Activated naive CD4-positive, alpha-beta T cell treated with anti-CD3 and anti-CD28 coated beads, Interleukin-2, amount 50 U/mL, for 16 hours (primary cell): Measurements from ENCODE around the gene GLCE.
"Not testable (repeated sequence)": the region's sequence is repeated elsewhere in the genome, so short reads cannot be mapped to it uniquely, and the experiment has no call there.

Source experiments
- DNase-seq: peaks from one replicate; pipeline ENCODE4 v3.0.0-alpha.2; 2020

GLCE gene

GRCh38 chr15:69161079-69161877 is 843 bp downstream of the GLCE start:
- DNase-seq: peak; percentile 25

DNA sequence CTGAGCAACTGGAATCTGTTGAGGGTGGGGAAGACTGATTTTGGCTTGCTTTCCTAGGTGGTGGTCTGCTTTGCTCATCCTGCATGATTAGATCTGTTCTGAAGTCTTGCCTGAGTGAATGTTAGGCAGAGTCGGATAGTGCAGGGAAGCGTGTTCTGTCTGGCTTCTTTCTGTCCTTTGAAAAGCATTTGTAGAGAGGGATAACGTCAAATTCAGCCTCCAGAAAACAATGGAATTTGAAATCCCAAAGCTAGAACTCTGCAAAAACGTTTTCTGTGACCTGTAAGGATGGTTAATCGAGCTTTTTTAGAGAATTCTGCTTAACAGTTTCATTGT is 1.4 kb downstream of the GLCE start:
- no peak for DNase-seq

GRCh38 chr15:69163141-69163669 is 2.8 kb downstream of the GLCE start:
- DNase-seq: no peak

DNA sequence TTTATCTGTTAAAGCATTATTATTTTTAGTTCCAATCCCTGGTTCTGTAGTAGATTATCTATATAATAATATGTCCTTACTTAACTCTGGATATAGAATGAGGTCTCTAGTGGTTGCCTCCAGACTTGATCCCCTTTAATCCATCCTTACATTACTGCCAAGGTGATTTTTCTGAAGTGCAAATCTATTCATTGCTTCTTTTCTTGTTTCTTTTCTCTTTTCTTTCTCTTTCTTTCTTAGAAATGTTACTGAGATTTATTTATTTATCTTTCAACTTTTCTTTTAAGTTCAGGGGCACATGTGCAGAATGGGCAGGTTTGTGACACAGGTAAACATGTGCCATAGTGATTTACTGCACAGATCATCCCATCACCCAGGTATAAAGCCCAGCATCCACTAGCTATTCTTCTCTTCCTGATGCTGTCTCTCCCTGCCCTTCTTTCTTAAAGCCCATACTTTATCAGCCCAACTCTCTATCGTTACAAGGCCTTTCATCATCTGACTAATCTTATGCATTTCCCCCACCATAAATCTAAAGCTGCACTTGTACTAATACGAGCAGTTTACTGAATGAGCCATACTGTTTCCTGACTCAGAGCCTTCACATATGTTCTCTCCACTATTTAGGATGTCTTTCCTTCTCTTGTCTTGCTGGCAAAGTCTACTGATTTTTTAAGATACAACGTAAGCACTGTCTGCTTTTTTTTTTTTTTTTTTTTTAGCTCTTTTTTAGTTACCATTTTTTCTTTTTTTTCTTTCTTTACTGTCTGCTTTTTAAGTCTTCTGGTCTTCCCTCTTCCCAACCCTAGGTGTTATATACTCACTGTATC is 4.6 kb downstream of the GLCE start:
- no peak for DNase-seq

DNA sequence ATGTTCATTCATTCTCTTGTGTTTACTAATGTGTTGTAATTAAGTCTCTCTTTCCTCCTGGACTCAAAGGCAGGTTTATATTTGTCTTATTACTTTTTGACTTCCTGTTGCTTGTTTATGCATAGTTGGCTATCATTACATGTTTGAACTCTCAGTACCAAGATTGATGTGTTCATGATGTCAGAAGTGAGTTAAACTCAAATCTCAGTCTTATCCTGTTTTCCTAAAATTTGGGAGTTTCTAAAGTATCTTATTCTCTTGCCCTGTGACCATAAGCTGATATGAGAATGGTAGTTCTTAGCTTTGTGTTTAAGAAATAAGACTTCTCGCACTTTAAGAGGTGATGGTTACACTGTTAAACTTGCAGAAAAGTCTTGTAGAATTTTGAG is 5.2 kb downstream of the GLCE start:
- no peak for DNase-seq

GRCh38 chr15:69167218-69167846 is 6.9 kb downstream of the GLCE start:
- DNase-seq: no peak

DNA sequence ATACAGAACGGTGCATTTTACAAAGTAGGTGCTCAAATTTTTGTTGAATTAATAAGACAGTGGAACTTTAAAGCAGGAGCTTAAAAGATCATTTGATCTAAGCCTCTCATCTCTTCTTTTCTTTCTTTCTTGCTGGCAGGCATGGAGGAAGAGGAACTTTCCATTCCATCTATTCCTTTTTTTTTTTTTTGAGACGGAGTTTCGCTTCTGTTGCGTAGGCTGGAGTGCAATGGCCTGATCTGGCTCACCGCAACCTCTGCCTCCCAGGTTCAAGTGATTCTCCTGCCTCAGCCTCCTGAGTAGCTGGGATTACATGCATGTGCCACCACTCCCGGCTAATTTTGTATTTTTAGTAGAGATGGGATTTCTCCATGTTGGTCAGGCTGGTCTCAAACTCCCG is 7.9 kb downstream of the GLCE start:
- not testable (repeated sequence) for DNase-seq

DNA sequence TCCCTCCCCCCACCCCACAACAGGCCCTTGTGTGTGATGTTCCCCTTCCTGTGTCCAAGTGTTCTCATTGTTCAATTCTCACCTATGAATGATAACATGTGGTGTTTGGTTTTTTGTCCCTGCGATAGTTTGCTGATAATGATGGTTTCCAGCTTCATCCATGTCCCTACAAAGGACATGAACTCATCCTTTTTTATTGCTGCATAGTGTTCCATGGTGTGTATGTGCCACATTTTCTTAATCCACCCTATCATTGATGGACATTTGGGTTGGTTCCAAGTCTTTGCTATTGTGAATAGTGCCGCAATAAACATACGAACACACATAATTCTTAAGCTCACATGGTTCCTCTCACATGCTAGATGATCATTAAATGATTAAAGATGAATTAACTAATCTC is 9.1 kb downstream of the GLCE start:
- DNase-seq: not testable (repeated sequence)

DNA sequence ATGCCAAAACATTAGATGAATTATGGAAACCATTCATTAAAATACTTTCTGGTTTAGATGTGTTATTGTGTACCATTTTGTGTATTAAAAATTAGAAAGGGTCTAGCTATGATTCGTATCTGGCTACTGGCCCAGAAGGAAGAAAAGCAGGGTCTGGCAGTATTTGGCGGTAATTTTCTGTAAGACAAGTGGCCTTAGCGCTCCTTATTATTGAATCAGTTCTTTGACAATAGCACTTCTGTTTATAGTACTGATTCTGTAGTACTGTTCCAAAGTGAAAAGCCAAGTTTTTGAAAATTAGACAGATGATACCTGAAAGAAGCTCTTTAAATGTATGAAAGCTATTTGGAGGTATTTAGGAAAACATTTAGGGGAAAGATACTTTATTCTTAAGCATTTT is 10.2 kb downstream of the GLCE start:
- no peak for DNase-seq

DNA sequence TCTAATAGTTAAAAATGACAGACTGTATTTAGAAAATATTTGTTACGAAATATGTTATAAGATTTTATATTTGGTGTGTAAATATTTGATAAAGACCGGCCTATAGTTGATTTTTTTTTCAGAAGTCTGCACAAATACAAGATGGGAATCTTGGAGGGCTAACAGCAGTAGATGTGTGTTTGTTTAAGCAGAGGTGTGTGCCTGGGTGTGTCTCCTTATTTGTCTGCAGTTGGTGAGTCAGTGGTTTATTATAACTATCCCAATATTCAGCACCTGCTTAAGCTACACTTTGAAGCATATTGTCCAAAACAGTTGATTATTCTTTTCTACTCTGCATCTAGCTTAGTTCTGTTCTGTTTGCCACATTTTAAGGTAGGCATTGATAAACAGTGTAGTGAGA is 12.4 kb downstream of the GLCE start:
- no peak for DNase-seq

DNA sequence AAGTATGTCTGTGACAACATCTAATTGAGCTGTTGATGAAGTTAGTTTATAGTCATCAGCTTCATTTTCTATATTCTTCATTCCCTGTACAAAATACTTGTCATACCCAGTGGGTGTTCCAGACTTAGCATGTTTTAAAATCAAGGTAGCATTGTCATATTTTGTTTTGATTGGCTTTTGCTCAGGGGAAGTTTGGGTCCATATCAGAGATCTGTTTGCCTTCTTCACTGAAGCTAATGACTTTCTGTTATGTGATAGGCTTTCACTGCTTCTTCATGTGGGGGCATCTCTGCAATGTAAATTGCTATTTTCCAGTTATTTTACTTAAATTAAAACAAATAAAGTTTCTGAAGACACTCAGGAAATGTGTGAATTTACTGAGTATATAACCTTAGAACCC is 15.1 kb downstream of the GLCE start:
- no peak for DNase-seq

DNA sequence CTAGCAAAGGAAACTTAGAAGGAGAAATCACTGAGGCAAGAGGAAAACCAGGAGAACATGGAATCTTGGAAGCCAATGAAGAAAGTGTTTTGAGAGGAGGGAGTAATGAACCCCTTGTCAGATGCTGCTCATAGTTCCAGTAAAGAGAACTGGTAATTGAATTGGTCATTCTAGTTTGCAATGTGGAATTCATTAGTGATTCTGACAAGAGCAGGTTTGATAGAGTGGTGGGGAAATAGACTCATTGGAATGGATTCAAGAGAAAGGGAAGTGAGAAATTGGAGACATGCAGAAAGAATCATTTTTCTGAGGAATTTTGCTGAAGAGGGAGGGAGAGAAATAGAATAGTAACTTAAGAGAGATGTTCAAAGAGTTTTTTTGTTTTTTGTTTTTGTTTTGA is 21.0 kb downstream of the GLCE start:
- DNase-seq: no peak

DNA sequence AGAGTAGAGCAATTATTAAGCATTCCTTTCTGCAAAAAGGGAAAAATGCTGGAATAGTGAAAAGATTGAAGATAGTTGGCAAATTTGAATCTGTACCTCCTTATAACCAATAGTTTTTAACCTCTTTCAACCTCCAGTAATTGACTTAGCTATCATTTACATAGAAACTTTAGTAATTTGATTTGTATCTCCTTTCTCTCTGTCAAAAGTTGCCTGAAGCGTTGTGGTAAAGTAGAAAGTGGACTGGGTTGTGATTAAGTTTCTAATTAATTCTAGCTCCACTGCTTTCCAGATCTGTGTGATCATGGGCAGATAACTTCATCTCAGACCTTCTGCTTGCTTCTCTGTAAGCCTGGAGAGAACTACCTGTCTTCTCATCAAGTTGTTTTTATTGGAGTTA is 24.8 kb downstream of the GLCE start:
- DNase-seq: no peak

DNA sequence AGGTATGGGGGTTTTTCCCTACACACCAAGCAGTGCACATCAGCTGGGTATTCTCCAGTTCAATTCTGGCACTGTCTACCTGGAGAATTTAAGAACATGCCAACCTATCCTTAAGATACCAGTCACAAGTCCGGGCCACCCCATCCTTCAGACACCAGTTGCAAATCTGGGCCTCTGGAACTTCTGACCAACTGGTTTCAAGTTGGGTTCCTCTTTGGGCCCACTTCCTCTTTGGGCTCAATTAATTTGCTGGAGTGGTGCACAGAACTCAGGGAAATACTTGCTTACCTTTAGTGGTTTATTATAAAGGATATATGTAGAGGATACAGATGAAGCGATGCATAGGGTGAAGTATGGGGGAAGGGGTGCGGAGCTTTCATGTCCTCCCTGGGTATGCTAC is 25.3 kb downstream of the GLCE start:
- DNase-seq: no peak

DNA sequence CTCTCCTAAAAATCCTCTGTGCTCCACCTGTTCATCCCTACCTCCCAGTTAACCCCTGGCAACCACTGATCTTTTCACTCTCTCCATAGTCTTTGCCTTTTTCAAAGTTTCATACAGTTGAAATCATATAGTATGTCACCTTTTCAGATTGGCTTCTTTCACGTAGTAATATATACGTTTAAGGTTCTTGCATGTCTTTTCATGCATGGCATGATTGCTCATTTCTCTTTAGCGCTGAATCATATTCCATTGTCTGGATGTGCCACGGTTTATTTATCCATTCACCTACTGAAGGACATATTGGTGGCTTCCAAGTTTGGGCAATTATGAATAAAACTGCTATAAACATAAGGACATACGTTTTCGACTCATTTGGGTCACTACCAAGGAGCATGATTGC is 28.7 kb downstream of the GLCE start:
- no peak for DNase-seq

DNA sequence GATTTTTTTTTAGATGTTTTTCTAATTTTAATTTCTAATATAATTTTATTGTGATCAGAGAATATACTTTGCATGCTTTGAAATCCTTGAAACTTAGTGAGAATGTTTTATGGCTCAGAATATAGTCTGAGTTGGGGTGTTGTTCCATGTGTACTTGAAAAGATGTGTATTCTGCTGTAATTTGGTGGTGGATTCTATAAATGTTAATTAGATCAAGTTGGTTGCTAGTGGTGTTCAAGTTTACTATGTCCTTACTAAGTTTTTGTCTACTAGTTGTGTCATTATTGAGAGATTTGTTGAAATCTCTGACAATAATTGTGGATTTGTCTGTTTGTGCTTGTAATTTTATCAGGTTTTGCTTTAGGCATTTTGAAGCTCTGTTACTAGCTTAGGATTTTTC is 29.7 kb downstream of the GLCE start:
- no peak for DNase-seq

DNA sequence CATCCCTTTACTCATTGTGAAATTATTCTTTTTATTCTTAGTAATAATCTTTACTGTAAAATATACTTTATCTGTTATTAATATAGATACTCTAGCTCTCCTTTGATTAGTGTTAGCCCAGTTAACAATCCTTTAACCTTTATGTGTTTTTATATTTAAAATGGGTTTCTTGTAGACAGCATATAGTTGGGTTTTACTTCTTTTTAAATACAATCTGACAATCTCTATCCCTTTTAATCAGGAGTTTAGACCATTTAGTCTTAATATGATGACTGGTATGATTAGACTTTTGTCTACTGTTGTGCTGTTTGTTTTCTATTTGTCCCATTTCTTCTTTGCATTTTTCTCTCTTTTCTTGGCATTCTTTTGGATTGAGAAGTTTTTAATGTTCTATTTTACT is 30.1 kb downstream of the GLCE start:
- DNase-seq: no peak

DNA sequence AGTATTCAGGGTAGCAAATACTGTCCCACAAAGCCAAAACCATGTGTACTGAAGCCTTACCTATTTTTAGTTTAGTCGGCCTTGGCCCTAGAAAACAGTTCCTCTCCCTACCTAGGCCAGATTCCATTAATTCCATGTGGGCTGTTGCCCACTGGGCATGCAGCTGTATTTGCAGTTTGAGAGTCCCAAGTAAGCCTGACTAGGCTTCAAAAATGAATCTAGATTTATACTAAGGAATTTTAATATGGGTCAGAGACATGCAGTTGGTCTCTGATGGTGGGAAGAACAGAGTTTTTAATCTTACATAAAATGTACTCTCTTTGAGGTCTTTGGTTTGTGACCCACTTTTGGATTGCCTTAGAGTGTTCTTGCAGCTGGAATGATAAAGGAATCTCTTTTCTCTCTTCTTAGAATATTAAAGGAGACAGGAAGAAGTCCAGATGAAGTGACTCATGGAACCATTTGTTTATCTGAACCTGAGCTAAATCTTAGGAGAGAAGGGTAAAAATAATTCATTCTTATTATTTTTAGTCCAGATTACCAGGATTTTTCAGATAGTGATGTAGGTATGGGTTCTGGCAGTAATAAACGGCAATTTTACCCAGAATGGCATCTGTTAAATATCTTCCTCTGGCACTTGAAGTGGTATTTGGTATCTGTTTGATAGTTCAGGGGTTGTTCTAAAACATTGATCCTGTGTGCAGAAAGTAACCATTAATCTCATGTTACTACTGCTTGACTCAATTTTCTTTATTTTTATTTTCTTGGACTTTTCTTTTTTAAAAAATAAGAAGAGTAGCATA is 33.8 kb downstream of the GLCE start:
- no peak for DNase-seq

DNA sequence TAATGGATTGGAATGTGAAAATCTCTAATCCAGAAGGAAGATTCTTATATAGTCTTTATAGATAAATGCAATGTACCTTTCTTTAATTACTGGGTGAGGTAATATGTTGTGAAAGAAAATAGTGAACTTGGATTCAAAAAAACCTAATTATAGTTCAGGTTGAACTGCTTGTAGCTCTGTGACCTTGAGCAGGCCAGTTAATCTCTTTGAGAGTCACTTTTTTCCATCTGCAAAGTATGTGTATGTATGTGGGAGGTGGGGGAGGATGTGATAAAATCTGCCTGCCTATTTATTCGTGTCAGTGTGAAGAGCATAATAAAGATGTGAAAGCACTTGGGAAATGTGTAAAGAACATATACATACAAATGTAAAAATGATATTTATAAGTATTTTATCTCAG is 34.4 kb downstream of the GLCE start:
- DNase-seq: no peak

GRCh38 chr15:69200832-69201745 is 40.7 kb downstream of the GLCE start:
- no peak for DNase-seq

DNA sequence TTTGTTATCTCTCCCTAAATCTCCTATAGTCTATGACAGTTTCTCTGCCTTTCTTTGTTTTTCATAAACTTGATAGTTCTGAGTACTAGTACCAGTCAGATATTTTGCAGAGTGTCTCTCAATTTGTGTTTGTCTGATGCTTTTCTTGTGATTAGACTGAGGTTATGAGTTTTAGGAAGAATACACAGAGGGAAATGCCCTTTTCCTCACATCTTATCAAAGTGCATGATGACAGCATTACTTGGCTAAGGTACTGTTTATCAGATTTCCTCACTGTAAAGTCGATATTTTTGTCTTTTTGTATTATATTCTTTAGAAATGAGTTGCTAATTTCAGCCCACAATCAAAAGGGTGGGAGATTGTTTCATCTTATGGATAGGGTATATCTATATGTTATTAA is 45.6 kb downstream of the GLCE start:
- no peak for DNase-seq

DNA sequence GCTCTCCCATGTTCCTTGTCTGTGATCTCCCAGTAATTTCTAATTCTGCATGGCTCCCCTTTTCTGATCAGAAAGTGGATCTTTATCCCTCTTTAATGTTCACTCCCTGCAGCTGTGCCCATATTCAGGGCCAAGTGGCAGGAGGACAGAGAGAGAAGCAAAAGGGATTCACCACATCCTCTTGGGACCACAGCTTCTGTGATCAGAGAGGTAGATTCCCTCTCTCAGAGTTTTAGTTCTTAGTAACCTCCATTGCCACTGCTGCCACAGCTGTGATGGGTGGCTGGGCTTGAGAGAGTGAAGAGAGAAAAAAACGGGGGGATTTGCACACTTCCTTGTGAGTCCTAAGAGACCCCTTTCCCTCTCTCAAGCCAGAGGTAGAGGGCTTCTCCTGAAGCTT is 49.2 kb downstream of the GLCE start:
- DNase-seq: no peak
